ENCODE data around the gene ULK4. TPM values are rescaled to one million over a fixed set of nuclear protein-coding genes. Genes with fewer than 3 reads are reported as not detected.

ULK4 gene
- total RNA-seq, 1 donor from 2014 or later = 10.2 TPM

- no peak overlapping the region for H3K4me3 Mint-ChIP-seq (ENCODE audit: unreplicated experiment)
- H3K36me3 Mint-ChIP-seq (ENCODE audit: low read depth, unreplicated experiment) = no peaks in the 10 kb centered on the region
- H3K27me3 Mint-ChIP-seq (ENCODE audit: unreplicated experiment) = no peaks in the 10 kb centered on the region
- TF ChIP-seq CTCF (IDR thresholded peaks at IDR 0.05; ENCODE audit: unreplicated experiment) = no peak
- H3K4me1 Mint-ChIP-seq (ENCODE audit: unreplicated experiment) = no peaks in the 10 kb centered on the region
- H3K9me3 Mint-ChIP-seq (ENCODE audit: unreplicated experiment) = no peaks in the 10 kb centered on the region
- no peak for DNase-seq (ENCODE audit: low spot score)
- H3K27ac Mint-ChIP-seq (ENCODE audit: unreplicated experiment) = no peak overlapping the region
Observed at GRCh38 chr3:41315126-41315525, 646.8 kb downstream of the ULK4 start.

- Mint-ChIP-seq H3K4me3 (ENCODE audit: unreplicated experiment) (no peak overlapping the region), H3K9me3 (ENCODE audit: unreplicated experiment) (peaks cover 4% of the 10 kb centered on the region), H3K27ac (ENCODE audit: unreplicated experiment) (no peak overlapping the region), H3K36me3 (ENCODE audit: low read depth, unreplicated experiment) (peaks cover 6% of the 10 kb centered on the region), H3K27me3 (ENCODE audit: unreplicated experiment) (no peaks in the 10 kb centered on the region), H3K4me1 (ENCODE audit: unreplicated experiment) (peaks cover 12% of the 10 kb centered on the region)
- no peak for TF ChIP-seq CTCF (IDR thresholded peaks at IDR 0.05; ENCODE audit: unreplicated experiment)
- no peak for DNase-seq (ENCODE audit: low spot score)
Observed at GRCh38 chr3:41308119-41308518, 653.8 kb downstream of the ULK4 start.

GRCh38 chr3:41307065-41307464, 654.8 kb downstream of the ULK4 start:
- H3K27me3 Mint-ChIP-seq (ENCODE audit: unreplicated experiment) = no peaks in the 10 kb centered on the region
- peaks cover 4% of the 10 kb centered on the region for H3K9me3 Mint-ChIP-seq (ENCODE audit: unreplicated experiment)
- H3K4me3 Mint-ChIP-seq (ENCODE audit: unreplicated experiment) = no peak overlapping the region

GRCh38 chr3:41304593-41304992, 657.3 kb downstream of the ULK4 start:
- Mint-ChIP-seq H3K36me3 (ENCODE audit: low read depth, unreplicated experiment) (peaks cover 6% of the 10 kb centered on the region), H3K27ac (ENCODE audit: unreplicated experiment) (no peak overlapping the region), H3K27me3 (ENCODE audit: unreplicated experiment) (no peaks in the 10 kb centered on the region), H3K4me1 (ENCODE audit: unreplicated experiment) (peaks cover 12% of the 10 kb centered on the region), H3K4me3 (ENCODE audit: unreplicated experiment) (no peak overlapping the region), H3K9me3 (ENCODE audit: unreplicated experiment) (peaks cover 4% of the 10 kb centered on the region)
- DNase-seq (ENCODE audit: low spot score) = peak; percentile 8
- TF ChIP-seq CTCF (IDR thresholded peaks at IDR 0.05; ENCODE audit: unreplicated experiment) = no peak

More at GRCh38 chr3:41307065-41307464, 654.8 kb downstream of the ULK4 start:
- TF ChIP-seq CTCF (IDR thresholded peaks at IDR 0.05; ENCODE audit: unreplicated experiment) = no peak
- peaks cover 12% of the 10 kb centered on the region for H3K4me1 Mint-ChIP-seq (ENCODE audit: unreplicated experiment)
- no peak overlapping the region for H3K27ac Mint-ChIP-seq (ENCODE audit: unreplicated experiment)
- no peak for DNase-seq (ENCODE audit: low spot score)
- peaks cover 6% of the 10 kb centered on the region for H3K36me3 Mint-ChIP-seq (ENCODE audit: low read depth, unreplicated experiment)

GRCh38 chr3:41302295-41302694, 659.6 kb downstream of the ULK4 start:
- no peak overlapping the region for H3K4me3 Mint-ChIP-seq (ENCODE audit: unreplicated experiment)
- no peak overlapping the region for H3K27ac Mint-ChIP-seq (ENCODE audit: unreplicated experiment)
- no peak for TF ChIP-seq CTCF (IDR thresholded peaks at IDR 0.05; ENCODE audit: unreplicated experiment)
- DNase-seq (ENCODE audit: low spot score) = no peak
- peaks cover 6% of the 10 kb centered on the region for H3K36me3 Mint-ChIP-seq (ENCODE audit: low read depth, unreplicated experiment)
- H3K27me3 Mint-ChIP-seq (ENCODE audit: unreplicated experiment) = no peaks in the 10 kb centered on the region
- H3K9me3 Mint-ChIP-seq (ENCODE audit: unreplicated experiment) = peaks cover 4% of the 10 kb centered on the region
- H3K4me1 Mint-ChIP-seq (ENCODE audit: unreplicated experiment) = peaks cover 12% of the 10 kb centered on the region

Data from endothelial cell (in vitro differentiated cells).